GM21825 (cell line): Measurements from ENCODE around the gene GMEB2.
"Not testable (repeated sequence)": the region's sequence is repeated elsewhere in the genome, so short reads cannot be mapped to it uniquely, and the experiment has no call there.

ENCODE experiments used
- ATAC-seq: cut with Tn5 transposase; IDR thresholded peaks from one replicate; pipeline ENCODE4 v1.9.1; 2021; ENCODE audit warnings: mild to moderate bottlenecking, moderate library complexity; ENCODE audit not compliant: unreplicated experiment

The GMEB2 gene

DNA sequence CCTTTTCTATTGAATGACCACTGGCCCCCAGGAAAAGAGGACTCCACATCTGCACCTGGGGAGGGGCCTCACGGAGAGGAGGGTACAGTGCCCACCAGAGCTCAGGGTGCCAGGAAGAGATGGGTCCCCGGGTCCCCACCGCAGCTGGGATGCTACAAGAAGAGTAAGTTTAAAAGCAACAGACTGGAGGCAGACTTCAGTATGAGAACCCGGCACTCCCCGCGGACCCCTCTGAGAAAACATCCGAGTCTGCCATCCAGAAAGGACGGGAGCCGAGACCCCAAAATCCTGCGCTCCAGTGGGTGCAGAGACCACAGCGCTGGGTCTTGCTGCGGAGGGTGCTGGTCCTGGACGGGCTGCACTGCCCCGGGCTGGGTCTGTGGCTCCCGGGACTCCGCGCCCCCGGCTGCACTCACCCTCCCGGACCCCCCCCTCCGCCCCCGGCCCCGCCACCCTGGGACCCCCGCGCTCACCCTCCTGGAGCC, 53.2 kb downstream of the GMEB2 start:
- no peak for ATAC-seq

DNA sequence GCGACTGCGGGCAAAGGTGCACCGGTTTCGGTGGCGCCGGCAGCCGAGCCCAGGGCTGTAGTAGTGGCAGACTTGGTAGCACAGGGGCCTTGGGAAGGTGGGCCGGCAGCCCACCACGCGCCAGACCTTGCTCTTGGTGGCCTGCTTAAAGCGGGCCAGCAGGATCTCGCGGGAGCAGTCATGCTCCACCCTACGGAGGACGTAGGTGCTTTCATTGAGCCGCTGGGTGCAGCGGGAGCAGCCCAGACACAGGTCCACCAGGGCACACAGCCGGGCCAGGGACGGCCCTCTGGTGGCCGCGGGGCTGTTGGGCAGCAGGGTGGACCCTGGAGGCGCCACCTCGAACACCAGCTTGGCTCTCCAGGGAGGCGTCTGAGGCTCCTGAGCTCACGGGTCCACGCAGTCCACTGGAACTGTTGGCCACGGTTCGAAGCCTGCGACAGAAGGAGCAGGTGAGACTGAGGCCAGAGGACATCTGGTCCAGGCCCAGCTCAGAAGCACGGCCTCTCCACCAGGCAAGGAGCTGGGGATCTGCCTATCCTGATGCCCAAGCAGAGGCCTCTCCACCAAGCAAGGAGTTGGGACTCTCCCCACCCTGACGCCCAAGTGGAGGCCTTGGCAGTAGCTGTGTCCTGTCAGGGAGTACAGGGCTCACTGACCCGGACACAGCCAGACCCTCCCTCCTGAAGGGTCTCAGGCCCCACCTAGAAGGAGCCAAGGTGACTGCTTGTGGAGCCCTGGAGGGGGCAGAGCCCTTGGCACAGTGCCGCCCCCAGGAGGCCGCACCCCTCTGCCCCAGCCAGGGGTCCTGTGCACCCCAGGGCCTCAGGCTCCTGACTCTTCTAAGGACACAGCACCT, 53.9 kb downstream of the GMEB2 start:
- ATAC-seq, result no peak

DNA sequence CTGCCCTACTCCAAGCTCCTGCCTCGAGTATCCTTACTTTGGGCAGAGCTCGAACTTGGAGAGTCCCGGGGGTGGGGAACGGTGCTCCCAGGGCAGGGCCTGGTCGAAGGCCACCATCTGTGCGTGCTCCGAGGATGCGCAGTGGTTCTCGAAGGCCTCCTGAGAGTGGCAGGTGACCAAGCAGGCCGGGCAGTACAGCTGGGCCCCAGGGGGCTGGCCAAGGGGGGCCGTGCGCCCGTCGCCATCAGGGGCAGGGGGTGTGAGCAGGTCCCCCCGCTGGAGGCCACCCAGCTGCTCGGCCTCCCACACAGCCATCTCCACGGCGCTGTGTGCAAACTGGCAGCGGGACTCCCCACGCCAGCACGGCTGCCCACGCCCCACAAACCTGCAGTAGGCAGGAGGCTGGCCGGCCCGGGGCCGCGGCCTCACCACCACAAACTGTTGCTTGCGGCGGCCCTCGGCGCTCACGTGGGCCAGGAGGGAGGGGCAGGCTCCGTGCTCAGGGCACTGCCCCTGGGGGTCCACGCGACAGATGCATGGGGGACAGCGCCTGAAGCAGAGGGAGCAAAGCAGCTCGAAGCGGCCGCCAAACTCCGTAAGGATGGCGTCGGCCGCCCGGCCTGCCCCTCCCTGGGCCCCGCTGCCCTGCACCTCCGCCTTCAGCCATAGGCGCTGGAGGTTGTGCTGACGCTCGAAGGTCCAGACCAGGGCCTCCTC, 54.7 kb downstream of the GMEB2 start:
- ATAC-seq, result no peak

DNA sequence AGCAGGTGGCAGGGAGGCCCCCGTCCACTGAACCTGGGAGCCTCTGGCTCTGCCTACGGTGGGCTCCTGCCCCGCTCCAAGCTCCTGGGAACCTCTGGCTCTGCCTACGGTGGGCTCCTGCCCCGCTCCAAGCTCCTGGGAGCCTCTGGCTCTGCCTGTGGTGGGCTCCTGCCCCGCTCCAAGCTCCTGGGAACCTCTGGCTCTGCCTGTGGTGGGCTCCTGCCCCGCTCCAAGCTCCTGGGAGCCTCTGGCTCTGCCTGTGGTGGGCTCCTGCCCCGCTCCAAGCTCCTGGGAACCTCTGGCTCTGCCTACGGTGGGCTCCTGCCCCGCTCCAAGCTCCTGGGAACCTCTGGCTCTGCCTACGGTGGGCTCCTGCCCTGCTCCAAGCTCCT, 55.8 kb downstream of the GMEB2 start:
- ATAC-seq, result not testable (repeated sequence)

DNA sequence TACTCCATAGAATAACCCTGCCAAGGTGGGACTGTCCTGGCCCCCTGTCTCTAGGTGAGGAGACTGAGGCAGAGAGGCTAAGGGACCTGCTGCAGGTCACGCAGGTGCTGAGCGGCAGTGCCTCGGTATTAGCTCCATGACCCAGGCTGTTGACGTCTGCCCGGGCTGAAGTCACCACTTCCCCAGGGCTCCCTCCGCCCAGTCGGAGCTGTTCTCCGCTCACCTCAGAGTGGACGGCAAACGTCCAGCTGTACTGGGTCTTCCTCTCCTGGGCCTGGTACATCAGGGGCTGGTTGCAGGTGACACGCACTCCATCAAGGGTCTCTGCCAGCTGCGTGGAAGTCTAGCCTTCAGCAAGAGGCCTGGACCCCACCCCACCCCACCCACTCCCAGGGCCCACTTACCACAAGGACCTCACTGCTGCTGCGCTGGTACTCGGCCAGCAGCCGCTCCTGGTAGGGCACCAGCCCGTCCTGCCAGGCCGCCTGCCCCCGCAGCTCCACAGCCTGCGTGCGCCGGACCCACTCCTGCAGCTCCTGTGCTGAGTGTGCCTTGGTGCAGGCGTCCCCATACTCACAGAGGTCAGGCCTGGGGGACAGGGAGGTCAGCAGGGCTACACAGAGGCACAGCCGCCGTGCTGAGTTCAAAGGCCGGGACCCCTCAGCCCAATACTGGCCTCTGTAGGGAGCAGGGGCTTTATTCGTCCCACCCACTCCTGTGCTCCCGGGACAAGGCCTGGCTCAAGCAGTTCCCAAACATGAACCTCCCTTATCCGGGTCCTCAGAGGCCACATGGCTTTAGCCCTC, 56.4 kb downstream of the GMEB2 start:
- ATAC-seq, result no peak

DNA sequence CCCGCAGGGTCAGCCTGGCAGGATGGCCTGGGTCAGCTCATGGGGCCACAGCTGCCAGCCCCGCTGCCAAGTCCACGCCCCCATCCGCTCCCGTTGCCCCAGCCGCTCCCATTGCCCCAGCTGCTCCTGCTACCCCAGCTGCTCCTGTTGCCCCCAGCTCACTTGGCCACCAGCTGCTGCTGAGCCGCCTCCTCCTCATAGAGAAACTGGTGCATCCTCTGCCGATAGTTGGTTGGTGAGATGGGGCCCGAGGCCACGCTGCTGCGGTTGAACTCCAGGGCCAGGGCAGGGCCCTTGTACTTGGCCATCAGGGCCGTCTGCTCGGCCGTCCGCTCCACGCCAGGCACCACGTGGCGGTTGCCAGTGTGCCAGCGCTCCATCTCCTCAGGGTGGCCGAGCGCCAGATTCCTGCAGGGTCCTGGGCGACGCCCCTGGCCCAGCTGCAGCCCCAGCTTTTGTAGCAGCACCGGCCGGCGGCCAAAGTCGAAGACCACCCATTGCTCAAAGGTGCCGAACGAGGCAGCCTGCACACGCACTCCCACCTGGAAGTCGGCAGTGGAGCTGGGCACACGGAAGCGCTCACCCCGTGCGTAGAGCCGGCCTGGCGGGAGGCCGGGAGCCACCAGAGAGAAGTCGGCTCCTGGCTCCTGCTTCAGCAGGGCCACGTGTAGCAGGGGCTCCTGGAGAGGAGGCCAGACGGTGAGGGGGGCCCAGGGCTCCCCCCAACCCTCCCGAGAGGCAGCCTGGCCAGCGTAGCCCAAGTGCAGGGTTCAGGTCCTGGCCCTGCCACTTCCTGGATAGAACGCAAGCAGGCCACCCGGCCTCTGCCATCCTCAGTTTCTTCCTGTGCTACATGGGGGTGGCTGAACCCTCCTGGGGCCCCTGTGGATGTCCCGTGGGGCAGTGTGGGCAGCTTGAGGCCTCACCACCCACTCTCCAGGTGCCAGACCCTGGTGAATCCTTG, 57.6 kb downstream of the GMEB2 start:
- ATAC-seq, result no peak

DNA sequence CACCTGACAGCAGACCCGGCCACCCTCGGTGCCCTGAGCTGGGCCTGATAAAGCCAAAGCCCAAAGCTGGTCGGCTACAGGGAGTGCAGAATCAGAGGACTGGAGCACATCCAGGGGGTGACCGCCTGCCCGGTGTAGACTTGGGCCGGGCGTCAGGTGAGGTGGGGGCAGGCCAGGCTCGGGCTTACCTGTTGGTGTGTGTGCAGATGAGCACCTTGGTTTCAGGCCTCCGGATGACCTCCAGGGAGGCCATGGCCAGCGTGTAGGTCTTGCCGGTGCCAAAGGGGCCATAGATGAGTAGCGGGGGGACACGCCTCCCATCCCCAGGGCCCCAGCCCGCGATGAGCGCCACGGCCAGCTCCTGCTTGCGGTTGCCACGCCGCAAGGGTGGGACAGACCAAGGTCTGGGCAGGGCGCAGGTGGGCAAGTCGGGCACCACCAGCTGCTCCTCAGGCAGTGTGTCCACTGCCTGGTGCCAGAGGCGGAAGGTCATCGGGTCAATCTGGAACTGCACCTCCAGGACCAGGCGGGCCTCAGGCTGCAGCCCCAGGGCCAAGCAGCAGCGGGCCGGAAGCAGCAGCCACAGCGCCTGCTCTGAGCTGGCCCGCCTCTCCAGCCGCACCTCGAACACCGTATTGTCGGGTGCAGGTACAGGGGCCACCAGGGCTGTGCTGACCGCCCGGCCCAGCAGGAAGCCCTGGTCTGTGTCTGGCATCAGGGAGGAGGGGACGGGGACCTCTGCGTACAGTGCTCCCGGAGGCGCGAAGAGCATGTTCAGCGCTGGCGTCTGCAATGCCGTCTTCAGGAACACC, 58.5 kb downstream of the GMEB2 start:
- peak; percentile 17 for ATAC-seq

DNA sequence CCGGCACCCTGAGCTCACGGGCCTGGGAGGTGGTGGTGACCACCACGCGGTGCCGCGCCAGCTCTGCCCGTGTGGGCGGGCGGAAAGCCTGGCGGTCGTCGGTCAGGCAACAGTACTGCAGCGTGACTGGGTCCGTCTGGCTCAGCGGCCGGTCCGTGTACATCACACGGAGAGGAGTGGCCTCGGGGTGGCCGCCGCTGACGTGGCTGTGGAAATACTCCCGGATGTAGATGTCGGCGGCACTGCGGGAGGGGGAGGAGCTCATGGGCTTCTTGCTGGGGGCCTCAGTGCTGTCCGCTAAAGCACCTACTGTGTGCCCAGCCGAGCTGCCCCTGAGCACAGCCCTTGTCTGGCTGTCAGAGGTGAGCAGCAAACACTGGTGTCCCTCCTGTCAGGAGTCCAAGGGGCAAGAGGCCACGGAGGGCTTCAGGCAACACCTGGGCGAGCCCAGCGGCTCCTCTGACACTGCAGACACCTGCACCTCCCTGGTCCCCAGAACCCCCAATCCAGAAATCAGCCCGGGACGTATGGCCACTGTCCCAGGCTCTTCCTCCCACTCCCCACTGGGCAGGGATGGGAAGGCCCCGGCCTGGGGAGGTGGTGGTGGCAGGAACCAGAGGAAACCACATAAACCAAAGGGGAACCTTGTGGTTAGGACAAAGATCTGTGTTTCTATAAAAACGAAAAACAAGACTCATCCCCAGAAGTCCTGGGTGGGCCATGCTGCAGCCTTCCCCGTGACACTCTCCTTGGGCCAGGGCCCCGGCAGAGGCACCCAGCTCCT, 59.3 kb downstream of the GMEB2 start:
- ATAC-seq, result peak; percentile 53

DNA sequence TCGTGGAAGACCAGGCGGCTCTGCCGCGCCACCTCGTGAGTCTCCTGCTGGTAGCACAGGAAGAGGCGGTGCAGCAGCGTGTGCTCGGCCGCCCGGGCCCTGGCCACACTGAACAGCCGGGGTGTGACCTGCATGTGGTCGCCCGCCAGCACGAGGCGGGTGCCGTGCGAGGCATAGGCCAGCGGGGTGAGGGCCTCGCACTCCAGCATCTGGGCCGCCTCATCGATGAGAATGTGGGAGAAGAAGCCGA, 59.8 kb downstream of the GMEB2 start:
- no peak for ATAC-seq

DNA sequence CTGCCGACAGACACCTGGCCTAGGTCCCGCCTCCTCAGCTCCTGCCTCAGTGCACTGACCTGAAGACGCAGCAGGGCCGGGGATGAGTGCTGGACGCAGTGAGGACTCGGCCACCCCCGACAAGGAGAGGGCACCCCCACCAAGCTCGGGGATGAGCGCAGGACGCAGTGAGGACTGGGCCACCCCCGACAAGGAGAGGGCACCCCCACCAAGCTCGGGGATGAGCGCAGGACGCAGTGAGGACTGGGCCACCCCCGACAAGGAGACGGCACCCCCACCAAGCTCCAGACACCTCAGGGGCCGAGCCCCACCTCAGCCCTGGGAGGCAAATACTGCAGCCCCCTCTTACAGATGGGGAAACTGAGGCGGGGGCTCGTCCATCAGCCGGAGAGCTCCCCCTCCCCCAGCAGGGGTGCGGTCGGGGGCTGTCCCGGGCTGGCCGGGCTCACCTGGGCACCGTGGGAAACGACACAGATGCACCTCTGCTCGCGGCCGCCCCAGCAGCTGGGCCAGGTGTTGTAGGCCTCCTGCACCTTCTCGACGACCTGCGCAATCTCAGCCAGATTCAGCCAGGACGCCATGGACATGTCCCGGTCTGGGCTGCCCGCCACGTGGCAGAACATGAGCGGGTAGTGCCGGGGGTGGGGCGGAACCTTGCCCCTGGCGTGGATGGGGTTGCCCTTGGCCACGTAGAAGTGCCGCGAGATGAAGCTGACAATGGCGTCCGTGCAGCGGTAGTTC, 60.3 kb downstream of the GMEB2 start:
- ATAC-seq, result no peak

DNA sequence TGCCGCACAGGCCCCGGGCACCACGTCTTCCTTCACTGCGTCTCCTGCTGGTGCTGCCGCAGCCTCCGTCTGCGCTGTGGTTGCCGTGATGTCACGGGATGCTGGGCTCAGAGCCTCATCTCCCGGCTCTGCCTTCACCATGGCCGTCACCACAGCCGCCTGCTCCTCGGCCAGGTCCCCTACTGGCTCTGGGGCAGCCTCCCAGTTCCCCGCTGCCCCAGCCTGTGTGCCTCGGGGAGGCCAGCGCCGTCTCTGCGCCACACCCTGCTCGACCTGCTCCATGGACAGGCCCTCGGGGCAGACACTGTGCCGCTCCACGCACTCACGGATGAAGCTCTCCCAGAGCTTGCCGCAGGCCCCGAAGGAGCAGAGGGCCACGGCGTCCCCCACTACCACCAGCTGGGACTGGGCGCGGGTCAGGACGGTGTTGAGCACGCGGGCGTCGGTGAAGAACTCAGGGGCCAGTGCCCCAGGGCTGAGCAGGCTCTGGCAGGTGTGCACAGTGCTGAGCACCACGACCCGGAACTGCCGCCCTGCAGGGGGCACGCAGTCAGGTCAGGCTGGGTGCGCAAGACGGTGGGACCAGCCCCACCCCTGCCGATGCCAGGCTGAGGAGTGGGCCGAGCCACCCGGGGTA, 61.1 kb downstream of the GMEB2 start:
- no peak for ATAC-seq

DNA sequence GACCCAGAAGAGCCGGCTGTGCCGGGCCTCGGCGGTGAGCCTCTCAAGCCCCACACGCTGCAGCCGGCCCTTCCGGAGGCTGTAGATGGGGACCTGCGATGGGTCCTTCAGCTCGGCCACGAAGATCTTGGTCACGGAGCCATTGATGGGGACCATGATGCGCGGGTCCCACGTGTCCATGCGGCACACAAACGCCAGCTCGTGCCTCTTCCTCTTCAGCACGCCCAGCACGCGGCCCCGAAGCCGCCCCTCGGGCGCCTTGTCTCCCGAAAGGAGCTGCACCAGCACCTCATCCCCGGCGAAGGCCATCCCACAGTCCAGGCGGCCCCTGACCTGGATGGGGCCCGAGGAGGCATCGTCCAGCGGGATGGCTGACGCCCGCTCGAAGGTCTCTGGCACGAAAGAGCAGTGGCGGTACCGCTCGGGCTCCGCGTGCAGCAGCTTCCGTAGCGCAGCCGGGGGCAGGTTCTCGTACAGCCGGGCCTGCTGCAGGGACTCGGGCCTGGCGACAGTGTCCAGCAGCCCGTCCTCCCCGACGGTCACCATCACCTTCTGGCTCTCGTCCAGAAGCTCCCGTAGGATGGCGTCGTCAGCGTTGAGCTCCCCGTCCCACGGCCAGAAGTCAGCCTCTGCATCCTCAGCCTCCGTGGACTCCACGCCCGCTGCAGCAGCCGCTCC, 61.7 kb downstream of the GMEB2 start:
- ATAC-seq, result no peak

DNA sequence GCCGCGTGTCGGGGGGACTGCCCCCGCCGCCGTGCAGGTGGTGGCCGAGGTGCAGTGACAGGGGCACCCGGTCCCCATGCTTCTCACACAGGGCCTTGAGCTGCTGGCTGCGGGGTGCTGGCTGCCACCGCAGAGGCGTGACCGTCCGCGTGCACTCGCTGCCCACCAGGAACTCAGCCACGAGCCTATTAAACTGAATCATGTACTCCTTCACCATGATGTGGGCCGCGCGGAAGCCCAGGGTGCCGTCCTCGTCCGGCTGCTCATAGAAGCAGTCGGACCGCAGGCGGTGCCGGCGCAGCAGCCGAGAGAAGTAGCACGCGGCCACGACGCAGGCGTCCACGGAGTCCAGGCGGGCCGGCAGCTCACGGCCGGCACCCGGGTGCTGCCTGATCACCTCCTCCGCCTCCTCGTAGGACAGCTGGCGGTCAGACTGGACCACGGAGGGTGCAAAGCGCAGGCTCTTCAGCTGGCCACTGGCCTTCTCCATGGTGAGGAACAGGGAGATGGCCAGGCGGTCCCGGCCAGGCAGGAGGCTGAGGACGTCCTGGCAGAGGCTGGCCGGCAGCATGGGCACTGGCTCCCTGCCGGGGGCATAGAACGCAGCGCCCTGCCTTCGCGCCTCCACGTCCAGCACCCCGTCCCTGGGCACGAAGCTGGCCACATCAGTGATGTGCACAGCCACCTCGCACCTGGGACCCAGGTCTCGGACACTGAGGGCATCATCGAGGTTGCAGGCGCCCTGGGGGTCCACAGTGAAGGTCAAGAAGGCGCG, 62.7 kb downstream of the GMEB2 start:
- no peak for ATAC-seq

DNA sequence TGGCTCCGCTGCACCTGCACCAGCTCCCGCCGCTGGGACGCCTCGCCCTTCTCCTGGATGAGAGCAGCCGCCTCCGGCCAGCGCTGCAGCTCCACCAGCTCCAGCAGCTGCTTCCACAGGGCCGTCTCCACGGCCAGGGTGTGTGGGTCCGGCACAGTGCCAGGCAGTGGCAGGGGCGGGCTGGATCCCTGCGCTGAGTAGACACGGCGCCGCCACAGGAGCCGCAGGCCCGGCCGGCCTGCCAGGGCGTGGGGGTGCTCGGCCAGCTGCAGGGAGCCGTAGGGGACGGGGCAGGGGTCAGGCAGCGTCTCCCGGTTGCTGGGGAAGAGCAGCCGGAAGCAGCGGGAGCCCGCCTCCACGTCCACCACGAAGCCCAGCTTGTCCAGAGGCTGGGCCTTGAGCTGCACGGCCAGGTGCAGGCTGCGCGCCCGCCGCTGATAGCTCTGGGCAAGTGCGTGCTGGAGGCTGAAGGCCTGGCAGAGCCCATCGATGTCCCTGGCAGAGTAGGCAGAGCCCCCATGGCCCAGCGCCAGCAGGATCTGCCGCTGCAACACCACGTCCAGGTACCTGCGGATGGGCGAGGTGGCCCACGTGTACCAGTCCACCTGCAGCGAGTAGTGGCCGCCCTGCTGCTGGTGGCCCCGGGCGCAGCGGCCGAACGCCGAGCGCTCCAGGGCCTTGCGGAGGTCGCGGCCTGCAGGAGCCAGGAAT, 63.5 kb downstream of the GMEB2 start:
- ATAC-seq, result no peak

DNA sequence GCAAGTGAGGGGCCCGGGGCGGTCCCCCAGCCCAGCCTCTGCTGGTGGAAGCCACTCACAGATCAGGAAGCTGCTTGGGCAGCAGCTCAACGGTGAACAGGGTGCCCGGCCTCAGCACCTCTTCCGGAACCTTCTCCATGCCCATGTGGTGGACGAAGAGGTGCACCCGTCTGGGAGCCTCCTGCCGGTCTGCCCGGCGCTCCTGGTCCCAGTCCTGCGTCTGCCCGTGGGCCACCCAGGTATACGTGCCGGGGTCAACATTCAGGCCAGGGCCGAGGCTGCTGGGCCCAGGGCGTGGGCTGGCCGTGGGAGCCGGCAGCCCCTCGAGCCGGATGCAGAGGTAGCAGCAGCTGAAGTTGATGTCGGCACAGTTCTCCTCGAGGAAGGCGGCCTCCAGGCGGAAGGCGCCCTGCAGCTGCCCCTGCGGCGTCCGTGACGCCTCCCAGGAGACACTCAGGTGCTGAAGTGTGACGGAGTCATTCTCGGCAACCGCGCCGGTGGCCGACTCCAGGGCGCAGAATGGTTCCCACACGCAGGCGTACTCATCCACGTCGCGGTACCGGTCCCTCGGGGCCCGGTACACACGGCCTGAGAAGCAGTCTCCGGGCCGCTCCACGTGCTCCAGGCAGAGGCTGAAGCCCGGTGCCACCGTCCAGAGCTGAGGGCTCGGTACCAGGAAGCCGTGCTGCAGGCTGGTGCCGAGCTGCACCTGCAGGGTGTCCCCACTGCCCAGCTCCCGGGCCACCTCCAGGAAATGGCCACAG, 64.3 kb downstream of the GMEB2 start:
- ATAC-seq, result no peak
